PC-9 (cell line): ENCODE data around the gene SPTLC1.
"Not testable (repeated sequence)": the region's sequence is repeated elsewhere in the genome, so short reads cannot be mapped to it uniquely, and the experiment has no call there.

Experiments used
- EZH2 ChIP-seq: fragments of 200-600 bp; sonication (generic); IDR thresholded peaks from 2 replicates; pipeline ENCODE4 v1.8.0; 2017; ENCODE audit warnings: antibody characterized with exemption, low read depth
- TF ChIP-seq, protein P1 (sequence below): fragments of 200-600 bp; sonication (generic); conservative IDR thresholded peaks from 2 replicates; pipeline ENCODE4 v1.6.1; 2017; ENCODE audit warnings: mixed run types, antibody characterized with exemption, mild to moderate bottlenecking, moderate library complexity

DNA sequence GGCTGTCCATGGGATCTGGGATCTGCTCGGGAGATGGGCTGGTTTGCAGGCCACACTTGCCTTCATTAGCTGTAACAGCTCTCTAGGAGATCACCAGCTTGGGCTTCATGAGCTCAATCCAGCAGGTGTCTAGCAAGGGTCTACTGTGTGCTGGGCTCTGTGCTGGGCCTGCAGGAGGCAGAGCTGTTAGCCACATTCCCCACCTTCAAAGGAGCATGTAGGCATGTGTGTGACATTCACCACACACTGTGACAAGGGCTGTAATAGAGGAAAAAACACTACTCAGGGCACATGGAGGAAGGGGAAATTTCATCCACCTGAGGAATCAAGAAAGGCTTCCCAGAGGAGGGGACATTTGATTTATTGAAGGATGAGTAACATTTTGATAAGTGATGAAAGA lies 17.7 kb upstream of the SPTLC1 start:
- TF ChIP-seq, protein P1, sequence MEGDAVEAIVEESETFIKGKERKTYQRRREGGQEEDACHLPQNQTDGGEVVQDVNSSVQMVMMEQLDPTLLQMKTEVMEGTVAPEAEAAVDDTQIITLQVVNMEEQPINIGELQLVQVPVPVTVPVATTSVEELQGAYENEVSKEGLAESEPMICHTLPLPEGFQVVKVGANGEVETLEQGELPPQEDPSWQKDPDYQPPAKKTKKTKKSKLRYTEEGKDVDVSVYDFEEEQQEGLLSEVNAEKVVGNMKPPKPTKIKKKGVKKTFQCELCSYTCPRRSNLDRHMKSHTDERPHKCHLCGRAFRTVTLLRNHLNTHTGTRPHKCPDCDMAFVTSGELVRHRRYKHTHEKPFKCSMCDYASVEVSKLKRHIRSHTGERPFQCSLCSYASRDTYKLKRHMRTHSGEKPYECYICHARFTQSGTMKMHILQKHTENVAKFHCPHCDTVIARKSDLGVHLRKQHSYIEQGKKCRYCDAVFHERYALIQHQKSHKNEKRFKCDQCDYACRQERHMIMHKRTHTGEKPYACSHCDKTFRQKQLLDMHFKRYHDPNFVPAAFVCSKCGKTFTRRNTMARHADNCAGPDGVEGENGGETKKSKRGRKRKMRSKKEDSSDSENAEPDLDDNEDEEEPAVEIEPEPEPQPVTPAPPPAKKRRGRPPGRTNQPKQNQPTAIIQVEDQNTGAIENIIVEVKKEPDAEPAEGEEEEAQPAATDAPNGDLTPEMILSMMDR, result not testable (repeated sequence)
- not testable (repeated sequence) for TF ChIP-seq EZH2
